HEK293 (cell line): ENCODE measurements around the gene HOXA11.

Experiments used
- CTCF ChIA-PET: fragments of 350-600 bp; formaldehyde crosslinking; extraction: SDS; loops from one replicate; lab custom pipeline; 2021; ENCODE audit warnings: antibody characterized with exemption; lab: Yijun Ruan, JAX
- POLR2A ChIA-PET: fragments of 300-600 bp; formaldehyde crosslinking; extraction: SDS; loops from one replicate; lab custom pipeline; 2020; ENCODE audit warnings: antibody characterized with exemption, inconsistent platforms; lab: Yijun Ruan, JAX
- H3K27ac ChIP-seq: fragments of 200-500 bp; sonication (Bioruptor generic); 2 replicates; pipeline ENCODE4 v1.5.1; 2014; ENCODE audit warnings: low read depth, low read length, control low read depth, inconsistent platforms; ENCODE audit errors: extremely low read depth
- H3K36me3 ChIP-seq, 2 experiments: fragments of 200-500 bp in 1 of 2; sonication (Bioruptor generic) in 1 of 2; 1 replicate in 1 of 2; 2 replicates in 1 of 2; pipeline ENCODE4 v1.5.1; 2014 to 2017; ENCODE audit warnings: inconsistent platforms in 2 of 2, low read length in 2 of 2; ENCODE audit not compliant: control insufficient read depth in 2 of 2, insufficient read depth in 1 of 2
- H3K4me1 ChIP-seq: fragments of 200-500 bp; sonication (Bioruptor generic); 2 replicates; pipeline ENCODE4 v1.5.1; 2014; ENCODE audit warnings: mild to moderate bottlenecking, low read length, inconsistent platforms; ENCODE audit not compliant: control insufficient read depth, insufficient read depth
- H3K4me3 ChIP-seq: 2 replicates; pipeline ENCODE4 v1.5.1; 2011; ENCODE audit warnings: low read depth, mild to moderate bottlenecking, control low read depth, low read length, moderate library complexity
- H3K9me3 ChIP-seq: fragments of 200-500 bp; sonication (Bioruptor generic); 2 replicates; pipeline ENCODE4 v1.5.1; 2014; ENCODE audit warnings: low read depth, low read length, inconsistent platforms; ENCODE audit not compliant: control insufficient read depth, insufficient read depth
- BCL11A ChIP-seq: fragments of 450-650 bp; formaldehyde crosslinking; IDR thresholded peaks from 2 replicates; pipeline ENCODE4 v1.5.1; 2016; ENCODE audit warnings: low read depth, missing biosample characterization, missing genetic modification characterization
- BCL11B ChIP-seq: fragments of 450-650 bp; formaldehyde crosslinking; IDR thresholded peaks from 2 replicates; pipeline ENCODE4 v1.5.1; 2016; ENCODE audit warnings: low read depth, missing biosample characterization, missing genetic modification characterization
- KLF10 ChIP-seq: fragments of 450-650 bp; IDR thresholded peaks from 2 replicates; pipeline ENCODE4 v1.5.1; 2018; ENCODE audit warnings: missing biosample characterization, mild to moderate bottlenecking, missing genetic modification characterization
- SCRT2 ChIP-seq: fragments of 450-650 bp; formaldehyde crosslinking; IDR thresholded peaks from 2 replicates; pipeline ENCODE4 v1.5.1; 2016; ENCODE audit warnings: missing biosample characterization, missing genetic modification characterization
- SP2 ChIP-seq: fragments of 450-650 bp; formaldehyde crosslinking; IDR thresholded peaks from 2 replicates; pipeline ENCODE4 v1.5.1; 2016; ENCODE audit warnings: missing biosample characterization, missing genetic modification characterization
- WT1 ChIP-seq: fragments of 450-650 bp; formaldehyde crosslinking; IDR thresholded peaks from 2 replicates; pipeline ENCODE4 v1.5.1; 2016; ENCODE audit warnings: missing biosample characterization, missing genetic modification characterization
- ZBTB20 ChIP-seq: fragments of 450-650 bp; formaldehyde crosslinking; IDR thresholded peaks from 2 replicates; pipeline ENCODE4 v1.5.1; 2016; ENCODE audit warnings: missing biosample characterization, missing genetic modification characterization
- ZNF121 ChIP-seq: fragments of 450-650 bp; formaldehyde crosslinking; IDR thresholded peaks from 2 replicates; pipeline ENCODE4 v1.5.1; 2016; ENCODE audit warnings: missing biosample characterization, missing genetic modification characterization
- ZNF155 ChIP-seq: fragments of 450-650 bp; formaldehyde crosslinking; IDR thresholded peaks from 2 replicates; pipeline ENCODE4 v1.5.1; 2016; ENCODE audit warnings: missing biosample characterization, missing genetic modification characterization
- ZNF223 ChIP-seq: fragments of 450-650 bp; formaldehyde crosslinking; IDR thresholded peaks from 2 replicates; pipeline ENCODE4 v1.5.1; 2016; ENCODE audit warnings: missing biosample characterization, missing genetic modification characterization
- ZNF416 ChIP-seq: fragments of 450-650 bp; formaldehyde crosslinking; IDR thresholded peaks from 2 replicates; pipeline ENCODE4 v1.5.1; 2016; ENCODE audit warnings: missing biosample characterization, missing genetic modification characterization
- ZNF571 ChIP-seq: fragments of 450-650 bp; formaldehyde crosslinking; IDR thresholded peaks from 2 replicates; pipeline ENCODE4 v1.5.0; 2017; ENCODE audit warnings: missing biosample characterization, missing genetic modification characterization
- ZXDB ChIP-seq: fragments of 450-650 bp; formaldehyde crosslinking; IDR thresholded peaks from 2 replicates; pipeline ENCODE4 v1.5.1; 2016; ENCODE audit warnings: missing biosample characterization, missing genetic modification characterization
- TF ChIP-seq, protein P1 (sequence below): fragments of 450-650 bp; formaldehyde crosslinking; IDR thresholded peaks from 2 replicates; pipeline ENCODE4 v1.5.1; 2016; ENCODE audit warnings: missing biosample characterization, missing genetic modification characterization
- TF ChIP-seq, protein P2 (sequence below): fragments of 450-650 bp; formaldehyde crosslinking; conservative IDR thresholded peaks from 2 replicates; pipeline ENCODE4 v1.5.1; 2016; ENCODE audit warnings: low read depth, missing biosample characterization, missing genetic modification characterization
- TF ChIP-seq, protein P3 (sequence below): fragments of 450-650 bp; formaldehyde crosslinking; IDR thresholded peaks from 2 replicates; pipeline ENCODE4 v1.5.1; 2016; ENCODE audit warnings: missing biosample characterization, missing genetic modification characterization
- TF ChIP-seq, protein P4 (sequence below): fragments of 450-650 bp; formaldehyde crosslinking; IDR thresholded peaks from 2 replicates; pipeline ENCODE4 v1.5.1; 2016; ENCODE audit warnings: missing biosample characterization, missing genetic modification characterization
- TF ChIP-seq, protein P5 (sequence below): fragments of 450-650 bp; formaldehyde crosslinking; IDR thresholded peaks from 2 replicates; pipeline ENCODE4 v1.5.1; 2016; ENCODE audit warnings: missing biosample characterization, missing genetic modification characterization

The HOXA11 gene

DNA sequence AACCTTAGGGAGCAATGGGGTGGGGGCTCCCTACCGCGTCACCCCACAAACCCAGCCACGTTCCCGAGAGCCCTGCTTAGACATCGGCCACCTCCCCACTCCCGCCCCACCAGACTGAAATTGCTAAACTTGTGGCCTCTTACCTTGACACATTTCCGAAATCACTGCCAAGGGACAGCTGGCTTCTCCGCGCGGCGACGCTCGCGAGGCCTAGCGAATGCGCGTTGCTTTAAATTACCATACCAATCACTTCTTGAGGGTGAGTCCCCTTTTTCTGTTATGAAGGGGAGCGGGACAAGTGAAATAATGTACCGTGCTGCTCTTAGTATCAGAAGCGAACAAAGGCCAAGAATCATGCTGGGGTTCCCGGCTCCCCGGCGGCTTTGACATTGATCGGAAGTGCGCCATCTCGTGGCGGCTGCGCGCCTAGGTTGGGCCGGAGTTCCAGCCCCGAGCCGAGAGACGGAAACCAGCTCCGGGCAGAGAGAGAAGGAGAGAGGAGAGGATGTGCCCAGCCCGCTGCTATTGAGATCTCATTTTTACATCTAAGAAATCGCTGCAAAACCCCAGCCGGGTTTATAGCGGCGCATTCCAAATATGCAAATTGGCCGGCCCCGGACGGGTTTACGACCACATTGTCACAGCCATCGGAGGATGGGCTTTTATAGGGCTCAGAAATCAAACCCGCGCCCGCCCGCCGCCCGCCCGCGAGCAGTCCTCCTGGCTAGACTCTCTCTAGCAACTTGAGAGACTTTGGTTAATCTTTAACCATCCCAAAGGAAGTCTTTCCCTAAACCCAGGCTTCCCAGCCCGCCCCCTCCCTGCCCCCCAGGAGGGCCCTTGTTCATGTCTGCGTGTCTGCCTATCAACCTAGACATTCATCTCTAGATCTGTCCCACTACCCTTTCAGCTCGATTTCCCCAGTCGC, 5.3 kb downstream of the HOXA11 start (continued):
- TF ChIP-seq SP2 (tag by site-specific recombination) (peak; percentile 48), ZNF571 (tag by site-specific recombination) (no peak), SCRT2 (tag by site-specific recombination) (no peak), BCL11B (tag by site-specific recombination) (0 out of 2 replicates have a peak, but pooled peaks have one; percentile 37), KLF10 (tag by site-specific recombination) (peak; percentile 48; the same call in 1 of the 2 replicates), ZNF223 (tag by site-specific recombination) (no peak), ZNF416 (tag by site-specific recombination) (no peak)
- TF ChIP-seq, protein P1, sequence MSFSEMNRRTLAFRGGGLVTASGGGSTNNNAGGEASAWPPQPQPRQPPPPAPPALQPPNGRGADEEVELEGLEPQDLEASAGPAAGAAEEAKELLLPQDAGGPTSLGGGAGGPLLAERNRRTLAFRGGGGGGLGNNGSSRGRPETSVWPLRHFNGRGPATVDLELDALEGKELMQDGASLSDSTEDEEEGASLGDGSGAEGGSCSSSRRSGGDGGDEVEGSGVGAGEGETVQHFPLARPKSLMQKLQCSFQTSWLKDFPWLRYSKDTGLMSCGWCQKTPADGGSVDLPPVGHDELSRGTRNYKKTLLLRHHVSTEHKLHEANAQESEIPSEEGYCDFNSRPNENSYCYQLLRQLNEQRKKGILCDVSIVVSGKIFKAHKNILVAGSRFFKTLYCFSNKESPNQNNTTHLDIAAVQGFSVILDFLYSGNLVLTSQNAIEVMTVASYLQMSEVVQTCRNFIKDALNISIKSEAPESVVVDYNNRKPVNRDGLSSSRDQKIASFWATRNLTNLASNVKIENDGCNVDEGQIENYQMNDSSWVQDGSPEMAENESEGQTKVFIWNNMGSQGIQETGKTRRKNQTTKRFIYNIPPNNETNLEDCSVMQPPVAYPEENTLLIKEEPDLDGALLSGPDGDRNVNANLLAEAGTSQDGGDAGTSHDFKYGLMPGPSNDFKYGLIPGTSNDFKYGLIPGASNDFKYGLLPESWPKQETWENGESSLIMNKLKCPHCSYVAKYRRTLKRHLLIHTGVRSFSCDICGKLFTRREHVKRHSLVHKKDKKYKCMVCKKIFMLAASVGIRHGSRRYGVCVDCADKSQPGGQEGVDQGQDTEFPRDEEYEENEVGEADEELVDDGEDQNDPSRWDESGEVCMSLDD: peak; percentile 87
- TF ChIP-seq, protein P2, sequence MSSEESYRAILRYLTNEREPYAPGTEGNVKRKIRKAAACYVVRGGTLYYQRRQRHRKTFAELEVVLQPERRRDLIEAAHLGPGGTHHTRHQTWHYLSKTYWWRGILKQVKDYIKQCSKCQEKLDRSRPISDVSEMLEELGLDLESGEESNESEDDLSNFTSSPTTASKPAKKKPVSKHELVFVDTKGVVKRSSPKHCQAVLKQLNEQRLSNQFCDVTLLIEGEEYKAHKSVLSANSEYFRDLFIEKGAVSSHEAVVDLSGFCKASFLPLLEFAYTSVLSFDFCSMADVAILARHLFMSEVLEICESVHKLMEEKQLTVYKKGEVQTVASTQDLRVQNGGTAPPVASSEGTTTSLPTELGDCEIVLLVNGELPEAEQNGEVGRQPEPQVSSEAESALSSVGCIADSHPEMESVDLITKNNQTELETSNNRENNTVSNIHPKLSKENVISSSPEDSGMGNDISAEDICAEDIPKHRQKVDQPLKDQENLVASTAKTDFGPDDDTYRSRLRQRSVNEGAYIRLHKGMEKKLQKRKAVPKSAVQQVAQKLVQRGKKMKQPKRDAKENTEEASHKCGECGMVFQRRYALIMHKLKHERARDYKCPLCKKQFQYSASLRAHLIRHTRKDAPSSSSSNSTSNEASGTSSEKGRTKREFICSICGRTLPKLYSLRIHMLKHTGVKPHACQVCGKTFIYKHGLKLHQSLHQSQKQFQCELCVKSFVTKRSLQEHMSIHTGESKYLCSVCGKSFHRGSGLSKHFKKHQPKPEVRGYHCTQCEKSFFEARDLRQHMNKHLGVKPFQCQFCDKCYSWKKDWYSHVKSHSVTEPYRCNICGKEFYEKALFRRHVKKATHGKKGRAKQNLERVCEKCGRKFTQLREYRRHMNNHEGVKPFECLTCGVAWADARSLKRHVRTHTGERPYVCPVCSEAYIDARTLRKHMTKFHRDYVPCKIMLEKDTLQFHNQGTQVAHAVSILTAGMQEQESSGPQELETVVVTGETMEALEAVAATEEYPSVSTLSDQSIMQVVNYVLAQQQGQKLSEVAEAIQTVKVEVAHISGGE: peak; percentile 34; the same call in 1 of the 2 replicates

DNA sequence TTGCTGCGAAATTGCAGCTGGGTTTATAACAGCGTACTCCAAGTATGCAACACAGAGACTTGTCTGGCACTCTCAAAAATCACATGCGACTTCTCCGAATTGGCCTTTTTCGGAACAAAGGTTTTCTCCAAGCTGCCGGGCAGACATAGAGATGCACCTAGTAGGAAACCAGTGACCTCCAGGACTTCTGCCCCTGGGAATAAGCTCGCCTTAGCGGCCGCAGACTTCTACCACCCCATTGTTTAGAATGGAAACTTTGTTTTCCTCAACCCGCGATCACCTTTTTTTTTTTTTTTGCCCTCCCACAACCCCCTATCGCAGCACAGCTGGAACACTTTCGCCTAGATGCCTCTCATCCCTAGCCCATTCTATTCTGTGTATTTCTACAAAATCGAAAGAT, 6.0 kb downstream of the HOXA11 start:
- Histone ChIP-seq H3K36me3 (peaks cover 0 to 10% of the 10 kb centered on the region in 2 experiments; a peak in 2 of 3 replicates), H3K4me3 (peak overlapping the region; percentile 76), H3K4me1 (peaks cover 37% of the 10 kb centered on the region), H3K9me3 (no peaks in the 10 kb centered on the region), H3K27ac (peak overlapping the region; percentile 99)
- CTCF ChIA-PET: interaction anchor here (0.6 to 3.7 kb wide), 13 partner anchors 9 to 951 kb away, joined by 3 to 15 read pairs (median 4); no protein-coding TSS in a partner anchor
- POLR2A ChIA-PET: interaction anchor here (0.7 to 3.4 kb wide), 14 partner anchors 9 to 1317 kb away, joined by 4 to 62 read pairs (median 8); partner anchors contain the start of genes HOXA5, HOXA6, HOXA7 and HOXA9
- TF ChIP-seq ZNF155 (tag by site-specific recombination) (no peak), BCL11A (tag by site-specific recombination) (no peak), WT1 (tag by site-specific recombination) (no peak; the same call in 1 of the 2 replicates), SCRT2 (tag by site-specific recombination) (no peak), ZNF121 (tag by site-specific recombination) (no peak), ZBTB20 (tag by site-specific recombination) (no peak), ZXDB (tag by site-specific recombination) (no peak)
- TF ChIP-seq, protein P3, sequence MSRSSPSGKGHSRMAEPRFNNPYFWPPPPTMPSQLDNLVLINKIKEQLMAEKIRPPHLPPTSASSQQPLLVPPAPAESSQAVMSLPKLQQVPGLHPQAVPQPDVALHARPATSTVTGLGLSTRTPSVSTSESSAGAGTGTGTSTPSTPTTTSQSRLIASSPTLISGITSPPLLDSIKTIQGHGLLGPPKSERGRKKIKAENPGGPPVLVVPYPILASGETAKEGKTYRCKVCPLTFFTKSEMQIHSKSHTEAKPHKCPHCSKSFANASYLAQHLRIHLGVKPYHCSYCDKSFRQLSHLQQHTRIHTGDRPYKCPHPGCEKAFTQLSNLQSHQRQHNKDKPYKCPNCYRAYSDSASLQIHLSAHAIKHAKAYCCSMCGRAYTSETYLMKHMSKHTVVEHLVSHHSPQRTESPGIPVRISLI: 0 out of 2 replicates have a peak, but pooled peaks have one; percentile 50
- TF ChIP-seq, protein P4, sequence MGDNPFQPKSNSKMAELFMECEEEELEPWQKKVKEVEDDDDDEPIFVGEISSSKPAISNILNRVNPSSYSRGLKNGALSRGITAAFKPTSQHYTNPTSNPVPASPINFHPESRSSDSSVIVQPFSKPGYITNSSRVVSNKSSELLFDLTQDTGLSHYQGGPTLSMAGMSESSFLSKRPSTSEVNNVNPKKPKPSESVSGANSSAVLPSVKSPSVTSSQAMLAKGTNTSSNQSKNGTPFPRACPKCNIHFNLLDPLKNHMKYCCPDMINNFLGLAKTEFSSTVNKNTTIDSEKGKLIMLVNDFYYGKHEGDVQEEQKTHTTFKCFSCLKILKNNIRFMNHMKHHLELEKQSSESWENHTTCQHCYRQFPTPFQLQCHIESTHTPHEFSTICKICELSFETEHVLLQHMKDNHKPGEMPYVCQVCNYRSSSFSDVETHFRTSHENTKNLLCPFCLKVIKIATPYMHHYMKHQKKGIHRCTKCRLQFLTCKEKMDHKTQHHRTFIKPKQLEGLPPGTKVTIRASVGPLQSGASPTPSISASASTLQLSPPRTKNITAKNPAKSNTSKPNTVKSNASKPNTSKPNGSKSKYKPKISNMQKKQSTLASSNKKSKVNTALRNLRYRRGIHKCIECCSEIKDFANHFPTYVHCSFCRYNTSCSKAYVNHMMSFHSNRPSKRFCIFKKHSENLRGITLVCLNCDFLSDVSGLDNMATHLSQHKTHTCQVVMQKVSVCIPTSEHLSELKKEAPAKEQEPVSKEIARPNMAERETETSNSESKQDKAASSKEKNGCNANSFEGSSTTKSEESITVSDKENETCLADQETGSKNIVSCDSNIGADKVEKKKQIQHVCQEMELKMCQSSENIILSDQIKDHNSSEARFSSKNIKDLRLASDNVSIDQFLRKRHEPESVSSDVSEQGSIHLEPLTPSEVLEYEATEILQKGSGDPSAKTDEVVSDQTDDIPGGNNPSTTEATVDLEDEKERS: no peak
- TF ChIP-seq, protein P5, sequence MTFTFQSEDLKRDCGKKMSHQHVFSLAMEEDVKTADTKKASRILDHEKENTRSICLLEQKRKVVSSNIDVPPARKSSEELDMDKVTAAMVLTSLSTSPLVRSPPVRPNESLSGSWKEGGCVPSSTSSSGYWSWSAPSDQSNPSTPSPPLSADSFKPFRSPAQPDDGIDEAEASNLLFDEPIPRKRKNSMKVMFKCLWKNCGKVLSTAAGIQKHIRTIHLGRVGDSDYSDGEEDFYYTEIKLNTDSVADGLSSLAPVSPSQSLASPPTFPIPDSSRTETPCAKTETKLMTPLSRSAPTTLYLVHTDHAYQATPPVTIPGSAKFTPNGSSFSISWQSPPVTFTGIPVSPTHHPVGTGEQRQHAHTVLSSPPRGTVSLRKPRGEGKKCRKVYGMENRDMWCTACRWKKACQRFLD: no peak
